HG02571 (cell line): ENCODE results near the gene IL1F10.

Experiments
- ATAC-seq: cut with Tn5 transposase; IDR thresholded peaks from one replicate; pipeline ENCODE4 v1.9.1; 2021; ENCODE audit warnings: mild to moderate bottlenecking, moderate library complexity; ENCODE audit not compliant: unreplicated experiment

IL1F10 gene

DNA sequence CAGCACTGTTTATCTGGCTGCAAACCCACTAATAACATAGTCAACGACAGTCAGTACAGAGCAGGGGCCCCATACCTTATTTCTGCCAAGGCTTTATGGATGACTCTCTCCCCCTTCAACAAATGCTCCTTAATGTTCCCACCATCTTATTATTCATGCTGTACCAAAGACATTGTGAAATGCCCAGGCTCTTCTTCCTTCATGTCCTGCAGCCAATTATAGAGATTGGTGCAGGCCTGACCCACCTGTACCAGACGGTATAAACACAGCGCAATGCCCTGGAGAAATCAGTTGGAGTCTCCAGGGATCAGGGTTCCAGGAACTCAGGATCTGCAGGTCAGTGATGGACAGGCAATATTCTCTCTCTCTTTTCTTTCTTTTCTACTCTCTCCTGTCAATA lies at the start of gene IL1F10:
Gene IL1F10 (plus strand): TSS at position 290 of the 400 bp plus-strand sequence. CDS start 4,769 bp downstream, outside the sequence.
- ATAC-seq: no peak

DNA sequence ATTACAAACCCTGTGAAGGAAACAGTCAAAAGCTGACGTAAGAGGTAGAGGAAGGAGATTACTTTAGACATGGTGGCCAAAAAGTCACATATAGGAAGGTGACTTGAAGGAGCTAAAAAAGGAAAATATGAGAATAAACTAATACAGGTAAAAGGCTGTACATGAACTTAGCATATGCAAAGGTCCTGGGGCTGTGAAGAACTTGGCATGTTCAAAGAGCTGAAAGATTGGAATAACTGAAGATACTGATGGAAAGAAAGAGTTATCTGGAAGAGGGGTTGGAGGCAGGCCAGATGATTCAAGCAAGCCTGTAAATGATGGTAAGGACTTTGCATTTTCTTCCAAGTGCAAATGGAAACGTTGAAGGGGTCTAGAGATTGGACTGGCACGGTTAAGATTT lies 49.3 kb upstream of the IL1F10 start:
- no peak for ATAC-seq

DNA sequence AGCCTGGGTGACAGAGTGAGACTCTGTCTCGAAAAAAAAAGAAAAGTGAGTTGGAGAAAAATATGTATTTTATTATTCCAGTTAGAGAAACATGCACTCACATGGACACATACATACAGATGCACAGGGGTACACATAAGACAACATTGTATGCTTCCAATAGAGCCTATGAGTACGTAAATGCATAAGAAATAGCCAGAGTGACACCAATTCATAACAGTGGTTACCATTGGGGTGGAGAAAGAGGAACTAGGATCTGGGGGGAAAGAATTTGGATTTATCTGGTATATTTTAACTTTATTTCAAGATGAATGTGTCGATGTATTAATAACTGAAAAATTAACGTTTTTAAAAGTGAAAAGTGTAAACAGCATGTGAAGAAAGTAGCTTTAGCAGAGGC lies 46.5 kb upstream of the IL1F10 start:
- ATAC-seq: no peak

DNA sequence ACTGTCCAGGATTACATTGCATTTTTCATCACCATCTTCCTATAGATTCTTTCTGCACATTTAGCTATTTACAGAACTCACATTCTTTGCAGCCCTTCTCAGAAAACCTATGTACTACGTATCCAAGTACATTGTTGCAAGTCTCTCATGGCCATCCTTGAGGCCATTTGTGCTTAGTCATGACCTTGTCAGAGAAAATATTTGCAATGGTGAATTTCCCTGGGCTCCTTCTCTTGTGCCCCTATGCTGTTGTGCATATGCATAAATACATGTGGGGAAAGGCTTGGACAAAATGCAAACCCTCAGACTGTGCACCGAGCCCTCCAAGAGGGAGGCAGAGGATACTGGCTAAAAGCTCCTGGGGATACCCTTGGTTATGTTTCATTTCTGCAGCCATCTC lies 43.0 kb upstream of the IL1F10 start:
- no peak for ATAC-seq

DNA sequence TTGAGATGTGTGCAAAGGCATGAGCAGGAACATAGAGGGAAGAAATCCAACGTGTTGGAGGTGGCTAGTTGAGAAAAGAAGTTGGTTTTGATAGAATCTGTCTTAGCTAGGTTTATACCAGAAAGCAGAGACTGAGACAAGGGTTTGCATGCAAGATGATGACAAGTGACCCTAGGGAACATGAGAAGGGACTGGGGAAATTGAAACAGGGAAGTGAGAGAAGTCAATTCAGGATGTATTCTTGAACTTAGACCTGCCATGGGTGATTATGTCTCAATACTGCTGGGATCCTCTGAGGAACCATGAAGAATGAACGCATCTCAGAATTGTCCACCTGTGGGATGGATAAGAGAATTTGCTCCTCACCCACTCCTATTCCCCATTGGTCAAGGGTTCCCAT lies 42.0 kb upstream of the IL1F10 start:
- no peak for ATAC-seq

DNA sequence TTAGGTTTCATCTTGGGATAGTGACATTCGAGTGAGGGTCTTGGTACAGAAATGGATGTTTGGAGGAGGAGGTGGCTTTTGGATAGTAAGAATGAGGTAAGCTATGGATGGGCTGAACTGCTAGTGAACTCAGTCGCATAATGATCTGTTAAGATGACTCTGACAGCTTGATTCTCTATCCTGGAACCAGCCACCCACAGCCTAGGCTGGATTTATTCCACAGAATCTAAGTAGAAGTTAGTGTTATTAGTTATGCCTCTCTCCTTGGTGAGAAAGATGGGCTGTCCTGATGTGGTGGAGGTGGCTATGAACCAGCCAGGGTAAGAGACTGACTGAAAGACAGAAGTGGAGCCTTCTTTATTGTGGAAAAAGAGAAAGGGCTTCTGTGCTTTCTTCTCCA lies 40.1 kb upstream of the IL1F10 start:
- no peak for ATAC-seq

DNA sequence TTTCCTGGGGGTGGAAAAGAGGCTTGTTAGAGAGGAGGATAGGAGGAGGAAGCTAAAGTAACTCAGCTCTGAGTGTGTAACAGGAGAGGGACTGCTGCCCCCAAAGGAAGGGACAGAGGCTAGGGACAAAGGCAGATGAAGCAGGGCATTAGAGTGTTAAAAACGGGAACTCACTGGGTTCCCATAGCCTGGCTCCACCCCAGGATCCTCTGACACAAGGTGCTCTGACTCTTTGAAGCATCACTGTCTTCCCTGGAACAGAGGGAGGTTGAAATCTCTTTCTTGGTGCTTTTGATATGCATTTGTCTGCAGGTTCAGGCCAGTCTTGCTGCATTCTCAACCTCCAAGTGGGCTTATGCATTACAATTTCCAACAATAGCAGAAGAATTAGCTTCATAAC lies 39.7 kb upstream of the IL1F10 start:
- no peak for ATAC-seq

DNA sequence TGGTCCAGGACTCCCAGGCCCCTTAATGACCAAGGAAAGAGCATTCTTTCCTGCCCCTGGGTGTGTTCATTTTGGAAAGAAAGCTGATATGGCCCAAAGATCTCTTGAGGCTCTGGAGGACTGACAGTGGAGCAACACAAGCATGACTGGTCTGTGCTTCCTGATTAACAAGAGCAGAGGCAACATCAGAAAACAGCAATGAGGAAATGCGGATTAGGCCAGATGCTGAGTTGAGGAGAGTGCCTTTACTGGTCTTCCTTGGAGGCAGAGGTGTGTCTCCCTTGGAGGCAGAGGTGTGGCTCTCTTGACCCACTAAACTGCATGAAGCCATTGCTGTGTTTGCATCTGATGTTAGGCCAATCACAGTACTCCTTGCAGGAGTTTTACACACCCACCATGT lies 35.0 kb upstream of the IL1F10 start:
- no peak for ATAC-seq

- ATAC-seq: no peak
Measured at GRCh38 chr2:113034016-113034415, 33.8 kb upstream of the IL1F10 start.

GRCh38 chr2:113036763-113037162 lies 31.0 kb upstream of the IL1F10 start:
- ATAC-seq: no peak

GRCh38 chr2:113038291-113038690 lies 29.5 kb upstream of the IL1F10 start:
- no peak for ATAC-seq

GRCh38 chr2:113039158-113039557 lies 28.6 kb upstream of the IL1F10 start:
- ATAC-seq: no peak

DNA sequence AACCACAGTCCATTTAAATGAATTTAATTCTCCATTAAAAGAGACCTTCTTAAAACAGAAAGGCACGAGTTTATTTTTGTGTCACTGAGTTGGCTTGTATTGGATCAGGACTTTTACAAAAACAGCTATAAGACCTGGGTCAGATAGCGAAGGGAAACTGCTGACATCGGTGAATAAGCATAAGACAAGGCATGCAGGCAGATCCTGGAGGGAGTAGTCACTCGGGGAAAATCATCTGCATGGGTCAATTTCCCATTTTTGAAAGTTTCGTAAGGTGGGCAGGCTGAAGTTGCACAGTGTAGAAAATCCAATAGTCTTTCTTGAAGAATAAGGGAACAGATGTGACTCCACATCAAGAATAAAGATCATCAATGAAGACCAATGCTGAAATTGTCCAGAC lies 28.1 kb upstream of the IL1F10 start:
- ATAC-seq: no peak

GRCh38 chr2:113041871-113042270 lies 25.9 kb upstream of the IL1F10 start:
- no peak for ATAC-seq

DNA sequence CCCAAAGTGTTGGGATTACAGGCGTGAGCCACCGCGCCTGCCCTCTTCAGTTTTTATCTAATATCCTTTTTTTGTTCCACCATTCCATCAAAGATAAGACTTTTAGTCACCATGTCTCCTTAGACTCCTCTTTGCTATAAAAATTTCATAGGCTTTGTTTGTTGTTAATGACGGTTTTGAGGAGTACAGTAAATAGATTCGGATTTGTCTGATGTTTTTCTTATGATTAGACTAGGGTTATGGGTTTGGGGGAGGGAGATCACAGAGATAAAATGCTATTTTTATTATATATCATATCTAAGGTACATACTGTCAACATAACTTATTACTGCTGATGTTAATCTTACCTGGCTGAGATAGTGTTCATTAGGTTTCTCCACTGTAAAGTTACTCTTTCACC lies 21.3 kb upstream of the IL1F10 start:
- no peak for ATAC-seq

DNA sequence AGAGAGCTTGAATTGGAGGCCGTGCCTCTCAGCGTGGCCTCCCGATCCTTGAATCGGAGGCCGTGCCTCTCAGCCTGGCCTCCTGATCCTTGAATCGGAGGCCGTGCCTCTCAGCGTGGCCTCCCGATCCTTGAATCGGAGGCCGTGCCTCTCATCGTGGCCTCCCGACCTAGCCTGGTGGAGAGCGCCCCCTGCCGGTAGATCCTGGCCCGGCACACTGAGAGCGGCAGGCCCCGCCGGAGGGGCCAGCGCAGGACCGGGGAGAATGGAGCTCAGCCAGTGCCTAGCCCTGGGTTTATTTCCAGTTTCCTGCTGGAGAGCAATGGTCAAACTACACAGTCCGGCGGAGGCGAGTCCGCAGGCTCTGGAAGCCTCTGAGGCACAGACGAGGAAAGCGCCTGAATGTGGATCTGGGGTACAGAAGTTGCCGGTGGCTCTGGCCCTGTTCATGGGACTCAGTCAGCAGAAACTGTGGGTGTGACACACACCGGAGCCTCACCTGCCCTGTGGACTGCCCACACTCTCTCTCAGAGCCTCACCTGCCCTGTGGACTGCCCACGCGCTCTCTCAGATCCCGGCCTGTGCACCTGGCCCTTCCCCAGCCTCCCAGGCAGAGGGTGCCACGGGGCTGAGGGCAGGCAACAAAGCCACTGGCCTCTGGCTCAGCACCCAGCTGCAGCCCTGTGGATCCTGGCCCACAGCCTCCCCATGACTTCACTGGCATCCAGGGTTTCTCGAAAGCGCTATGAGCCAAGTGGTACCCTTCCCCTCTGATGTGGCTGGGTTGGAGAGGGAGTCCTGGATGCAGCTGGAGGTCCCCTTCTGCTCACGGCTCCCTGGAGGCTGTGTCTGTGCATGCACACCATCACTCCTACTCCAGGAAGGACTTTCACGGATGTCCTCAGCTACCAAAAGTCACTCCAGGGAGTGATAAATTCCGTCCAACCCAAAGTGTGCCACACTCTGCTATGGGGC lies 16.6 kb upstream of the IL1F10 start:
- ATAC-seq: no peak

GRCh38 chr2:113052396-113052917 lies 15.3 kb upstream of the IL1F10 start, which contains the start of gene IL36B:
Gene IL36B, minus strand, starts transcription at chr2:113052867.
- ATAC-seq: no peak

DNA sequence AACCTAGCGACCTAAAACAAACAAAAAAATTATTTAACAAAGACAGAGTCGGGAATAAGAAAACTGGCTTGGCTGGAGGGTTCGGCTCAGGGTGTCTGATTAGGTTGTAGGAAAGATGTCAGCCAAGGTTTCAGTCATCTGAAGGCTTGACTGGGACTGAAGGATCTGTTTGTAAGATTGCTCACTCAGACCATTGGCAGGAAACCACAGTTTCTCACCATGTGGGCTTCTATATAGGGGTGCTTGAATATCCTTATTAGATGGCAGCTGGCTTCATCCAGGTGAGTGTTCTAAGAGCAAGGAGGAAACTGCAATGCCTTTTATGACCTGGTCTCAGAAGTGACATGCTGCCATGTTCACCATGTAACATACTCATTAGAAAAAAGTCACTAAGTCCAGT lies 14.1 kb upstream of the IL1F10 start:
- ATAC-seq: no peak

GRCh38 chr2:113054066-113054465 lies 13.7 kb upstream of the IL1F10 start:
- ATAC-seq: no peak

GRCh38 chr2:113056521-113056920 lies 11.2 kb upstream of the IL1F10 start:
- no peak for ATAC-seq

DNA sequence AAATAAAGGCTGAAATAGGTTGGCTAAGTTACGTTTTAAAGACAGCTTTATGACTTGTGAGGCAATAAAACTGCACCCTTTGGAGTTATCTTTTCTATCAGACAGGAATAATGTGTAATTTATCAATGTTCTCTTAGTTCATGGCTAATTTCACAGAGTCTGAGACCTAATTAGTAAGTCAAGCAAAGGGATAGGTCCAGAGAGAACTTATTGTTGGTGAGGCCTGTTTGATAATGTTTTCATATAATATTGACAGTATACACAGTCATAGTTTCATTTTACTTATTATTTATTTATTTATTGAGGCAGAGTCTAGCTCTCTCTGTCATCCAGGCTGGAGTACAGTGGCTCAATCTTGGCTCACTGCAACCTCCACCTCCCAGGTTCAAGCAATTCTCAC lies 10.7 kb upstream of the IL1F10 start:
- no peak for ATAC-seq

- ATAC-seq: no peak
Measured at GRCh38 chr2:113058411-113058994, 9.3 kb upstream of the IL1F10 start.
